Hematopoietic multipotent progenitor cell (in vitro differentiated cells): Measurements from ENCODE around the gene ZNF536. TPM values are rescaled to one million over a fixed set of nuclear protein-coding genes. Genes with fewer than 3 reads are reported as not detected.

Source experiments
- DNase-seq, 3 donors: peaks; one replicate each; pipeline ENCODE4 v3.0.0-alpha.2; 2011 to 2015; ENCODE audit warnings: low read depth in 2 of 3, low spot score in 2 of 3
- total RNA-seq: library from RNA; depleted of rRNA; stranded (reverse); fragments of >200 nt; gene quantifications from one replicate; pipeline ENCODE4 v1.2.3, GENCODE V29; 2012

Gene ZNF536
- under 0.01 TPM for total RNA-seq

DNA sequence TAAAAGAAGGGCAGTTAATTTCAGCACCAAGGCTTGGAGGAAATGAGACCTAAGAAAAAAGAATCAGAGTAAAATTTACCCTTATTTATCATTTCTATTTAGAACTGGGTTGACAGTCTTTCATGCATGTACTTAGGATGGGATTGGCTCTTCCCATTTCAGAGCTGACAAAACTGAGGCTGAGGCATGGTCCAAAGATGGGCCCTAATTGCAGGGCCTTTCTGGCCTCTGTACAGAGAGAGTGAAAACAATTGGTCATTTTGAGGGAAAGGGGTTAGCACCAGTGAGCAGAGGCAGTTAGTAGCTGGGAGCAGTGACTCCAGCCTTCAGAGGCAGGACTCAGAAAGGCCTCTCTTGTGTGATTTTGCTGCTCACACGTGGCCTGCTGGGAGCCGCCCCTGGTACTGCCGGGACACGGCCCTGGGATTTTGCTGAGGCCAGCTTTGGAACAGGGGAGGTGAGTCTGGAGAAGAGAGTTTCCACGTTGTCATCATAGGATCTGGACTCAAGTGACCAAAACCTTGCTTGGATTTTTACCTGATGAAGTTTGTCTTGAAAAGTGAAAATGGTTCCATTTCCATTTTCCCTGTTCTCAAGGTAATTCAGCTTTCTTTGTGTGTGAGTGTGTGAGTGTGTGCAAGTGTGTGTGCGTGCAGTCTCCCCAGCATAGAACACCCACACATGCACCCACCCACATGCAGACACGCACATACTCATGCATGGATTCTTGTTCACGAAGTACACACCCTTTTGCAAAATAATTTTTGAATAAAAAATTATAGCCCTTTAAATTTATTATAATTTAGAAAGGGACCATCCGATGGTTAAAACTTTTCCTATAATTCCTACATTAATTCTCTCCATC lies at the start of gene ZNF536:
TSS of gene ZNF536 (plus strand) at position 425 of the 865 bp plus-strand sequence. CDS start 71,179 bp downstream, outside the sequence.
- DNase-seq: no peak

DNA sequence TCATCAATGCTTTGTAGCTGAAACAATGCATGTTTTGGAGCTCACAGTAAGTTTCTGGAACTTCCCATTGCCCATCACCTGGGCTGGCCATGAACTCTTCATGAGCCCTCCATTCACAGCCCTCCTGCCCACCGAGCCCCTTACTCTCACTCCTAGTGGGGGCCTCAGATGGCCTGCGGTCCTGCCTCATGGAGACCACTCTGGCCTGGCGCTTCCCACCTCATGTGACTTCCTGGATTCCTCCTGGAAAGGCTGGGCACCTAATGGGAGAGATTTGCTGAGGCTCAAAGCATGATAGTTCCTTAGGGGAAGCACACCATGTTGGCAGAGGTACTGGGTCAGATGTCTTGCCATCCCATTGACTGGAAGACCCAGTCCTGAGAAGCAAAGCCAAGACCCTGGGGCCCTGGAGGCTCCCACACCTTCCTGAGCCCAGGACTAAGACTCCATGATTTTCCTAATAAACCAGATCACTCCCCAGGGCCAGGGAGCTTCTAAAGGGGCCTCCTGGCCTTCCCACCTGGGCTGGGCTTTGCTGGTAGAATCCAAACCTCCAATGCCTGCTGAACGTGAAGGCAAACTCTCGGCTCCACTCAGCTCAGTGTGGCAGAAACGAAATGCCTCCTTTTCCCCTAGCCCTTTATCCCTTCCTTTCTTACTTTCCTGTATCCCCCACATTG lies 49.4 kb upstream of the ZNF536 start:
- no peak for DNase-seq

DNA sequence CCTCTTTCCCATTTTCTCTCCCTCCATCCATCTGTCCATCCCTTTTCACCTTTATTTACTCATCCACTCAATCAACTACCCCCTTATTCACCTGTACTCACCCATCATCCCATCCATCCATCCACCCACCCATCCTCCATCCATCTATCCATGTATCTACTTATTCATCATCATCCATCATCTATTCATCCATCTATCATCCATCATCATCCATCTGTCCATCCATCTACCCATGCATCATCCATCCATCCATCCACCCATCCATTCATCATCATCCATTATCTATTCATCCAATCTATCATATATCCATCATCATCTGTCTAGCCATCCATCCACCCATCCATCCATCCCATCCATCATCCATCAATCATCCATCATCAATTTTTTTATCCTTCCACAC lies 48.3 kb upstream of the ZNF536 start:
- DNase-seq: no peak

DNA sequence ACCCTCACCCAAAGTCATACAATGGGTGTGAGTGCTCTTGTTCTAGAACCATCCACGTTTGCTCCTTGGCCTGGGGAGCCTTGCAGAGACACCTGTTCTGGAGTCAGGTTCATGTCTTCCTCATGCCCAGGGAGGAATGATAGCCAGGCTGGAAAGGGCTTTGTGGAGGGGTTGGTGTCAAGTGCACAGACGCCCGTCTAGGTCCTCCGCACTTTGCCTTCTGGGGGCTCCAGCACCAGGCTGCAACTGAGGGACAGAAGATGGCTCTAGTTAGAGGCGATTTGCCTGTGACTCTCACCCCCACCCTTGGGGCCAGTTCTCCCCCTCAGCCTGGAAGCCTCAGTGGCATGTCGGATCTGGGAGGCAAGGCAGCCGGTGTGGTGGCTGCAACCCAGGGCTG lies 47.2 kb upstream of the ZNF536 start:
- DNase-seq: no peak

DNA sequence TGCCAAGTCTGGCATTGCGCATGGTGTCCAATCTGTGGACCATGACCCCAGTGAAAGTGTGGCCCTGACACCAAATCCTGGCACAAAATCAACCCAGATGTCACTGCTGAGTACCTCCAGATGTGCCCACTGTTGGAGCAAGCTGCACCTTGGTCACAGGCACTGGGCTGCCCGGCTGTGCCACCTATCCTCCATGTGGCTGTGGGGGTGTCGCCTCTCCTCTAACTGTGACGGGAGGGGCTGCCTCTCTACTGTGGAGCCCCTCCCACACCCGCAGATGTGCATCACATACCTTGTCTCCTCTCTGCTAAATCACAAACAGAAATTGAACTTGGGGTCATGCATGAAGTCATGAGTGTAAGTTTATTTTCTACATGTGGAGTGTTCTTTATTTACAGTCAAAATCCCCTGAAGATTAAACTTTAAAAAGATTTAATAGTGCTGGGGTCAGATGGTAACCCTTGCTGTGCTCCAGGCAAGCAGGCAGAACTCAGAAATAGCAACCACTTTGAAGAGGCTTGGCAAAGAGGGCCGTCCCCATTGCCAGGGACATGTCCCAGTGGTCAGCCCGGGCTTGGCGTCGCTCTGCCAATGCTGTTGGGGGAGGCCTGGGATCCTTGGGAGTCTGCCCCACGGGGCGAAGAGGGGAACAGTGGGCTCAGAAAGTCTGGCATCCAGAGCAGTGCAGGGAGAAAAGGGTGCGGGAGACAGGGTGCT lies 46.4 kb upstream of the ZNF536 start:
- DNase-seq: no peak

DNA sequence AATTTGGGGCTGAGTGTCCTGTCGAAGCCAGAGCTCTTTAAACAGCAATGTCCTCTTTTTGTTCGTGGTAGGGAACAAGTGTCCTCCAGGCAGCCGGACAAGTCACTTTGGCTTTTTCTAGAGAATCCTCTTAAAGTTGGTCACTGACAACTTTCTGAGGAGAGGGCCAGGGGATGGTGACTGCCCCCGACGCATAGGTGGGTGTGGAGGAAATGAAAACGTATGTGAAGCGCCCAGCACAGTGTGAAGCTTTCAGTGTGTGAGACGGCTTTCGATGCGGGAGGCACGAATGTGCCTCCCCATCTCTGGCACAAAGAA lies 45.8 kb upstream of the ZNF536 start:
- DNase-seq: no peak

DNA sequence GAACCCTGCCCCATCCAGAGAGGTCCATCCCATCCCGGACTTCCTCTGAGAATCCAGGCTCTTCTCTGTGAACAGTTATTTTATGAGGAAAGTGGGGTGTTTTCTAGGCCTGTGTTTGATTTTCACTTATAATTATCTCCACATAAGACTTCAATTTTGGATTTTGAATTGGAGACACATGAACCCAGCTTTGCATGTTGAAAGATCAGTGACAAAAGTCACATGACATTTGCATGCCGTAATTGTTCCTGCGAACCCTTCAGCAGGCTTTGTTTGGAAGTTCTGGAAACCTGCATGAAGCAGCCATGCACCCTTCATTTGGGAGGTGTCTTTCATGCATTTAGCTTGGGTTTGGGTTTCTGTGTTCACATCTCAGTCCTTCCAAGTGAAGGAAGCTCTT lies 44.9 kb upstream of the ZNF536 start:
- DNase-seq: no peak

DNA sequence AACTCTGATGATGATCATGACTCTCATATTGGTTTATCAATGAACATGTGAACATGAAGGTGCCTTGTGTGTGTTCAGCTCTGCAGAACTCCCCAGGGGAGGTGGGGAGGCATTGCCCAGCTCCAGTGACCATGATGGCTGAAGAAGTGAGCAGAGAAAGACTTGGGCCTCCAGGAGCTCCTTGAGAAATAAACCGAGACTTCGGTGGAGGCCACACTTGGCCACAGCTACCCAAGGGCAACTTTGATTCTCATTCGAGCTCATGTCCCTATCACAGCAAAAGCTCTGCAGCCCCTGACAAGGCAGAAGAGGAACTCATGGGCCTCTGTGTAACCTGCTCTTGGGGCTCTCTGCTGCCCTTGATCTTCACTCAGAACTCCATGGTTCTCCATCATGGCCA lies 44.1 kb upstream of the ZNF536 start:
- DNase-seq: no peak

DNA sequence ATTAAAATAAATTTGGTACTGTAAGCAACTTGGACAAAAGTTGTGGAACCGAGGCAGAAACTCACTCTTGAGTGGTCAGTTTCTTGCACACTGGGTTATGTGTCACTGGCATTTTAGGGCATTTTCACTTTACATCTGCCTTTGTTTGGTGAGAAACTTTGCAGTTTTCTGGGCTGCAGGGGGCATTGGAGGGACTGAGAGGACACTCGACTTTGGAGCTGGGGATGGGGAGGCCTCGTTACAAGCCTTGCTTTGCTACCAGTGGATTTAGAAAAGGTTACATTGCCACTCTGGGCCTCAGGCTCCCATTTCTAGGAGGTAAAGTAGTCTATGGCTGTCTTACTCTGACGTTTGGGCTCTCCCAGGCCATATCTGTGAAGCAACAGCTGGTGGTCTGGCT lies 41.9 kb upstream of the ZNF536 start:
- DNase-seq: no peak

DNA sequence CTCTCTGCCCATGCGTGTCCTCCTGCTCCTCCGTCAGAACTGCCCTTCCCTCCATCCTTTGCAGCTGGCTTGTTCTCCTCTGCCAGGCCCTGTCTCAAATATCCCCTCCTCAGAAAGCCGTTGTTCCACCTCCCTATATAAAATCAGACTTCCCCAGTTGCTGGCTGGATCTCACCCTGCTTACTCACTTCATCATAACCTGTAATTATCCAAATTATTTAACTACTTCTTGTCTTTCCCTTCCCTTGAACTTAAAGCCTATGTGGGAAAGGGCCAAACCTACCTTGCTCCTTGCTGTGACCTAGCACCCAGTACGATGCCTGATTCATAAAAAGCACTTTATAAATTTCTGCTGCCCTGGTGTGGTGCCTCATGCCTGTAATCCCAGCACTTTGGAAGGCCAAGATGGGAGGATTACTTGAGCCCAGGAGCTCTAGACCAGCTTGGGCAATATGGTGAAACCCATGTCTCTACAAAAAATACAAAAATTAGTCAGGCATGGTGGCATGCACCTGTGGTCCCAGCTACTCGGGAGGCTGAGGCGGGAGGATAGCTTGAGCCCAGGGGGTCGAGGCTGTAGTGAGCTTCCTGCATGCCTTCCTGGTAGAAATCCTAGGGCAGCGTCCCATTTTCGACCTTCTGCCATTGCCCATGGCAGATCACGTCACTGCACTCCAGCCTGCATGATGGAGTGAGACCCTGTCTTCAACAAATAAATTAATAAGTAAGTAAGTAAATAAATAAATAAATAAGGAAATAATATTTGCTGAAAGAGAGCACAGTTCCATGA lies 39.5 kb upstream of the ZNF536 start:
- no peak for DNase-seq

DNA sequence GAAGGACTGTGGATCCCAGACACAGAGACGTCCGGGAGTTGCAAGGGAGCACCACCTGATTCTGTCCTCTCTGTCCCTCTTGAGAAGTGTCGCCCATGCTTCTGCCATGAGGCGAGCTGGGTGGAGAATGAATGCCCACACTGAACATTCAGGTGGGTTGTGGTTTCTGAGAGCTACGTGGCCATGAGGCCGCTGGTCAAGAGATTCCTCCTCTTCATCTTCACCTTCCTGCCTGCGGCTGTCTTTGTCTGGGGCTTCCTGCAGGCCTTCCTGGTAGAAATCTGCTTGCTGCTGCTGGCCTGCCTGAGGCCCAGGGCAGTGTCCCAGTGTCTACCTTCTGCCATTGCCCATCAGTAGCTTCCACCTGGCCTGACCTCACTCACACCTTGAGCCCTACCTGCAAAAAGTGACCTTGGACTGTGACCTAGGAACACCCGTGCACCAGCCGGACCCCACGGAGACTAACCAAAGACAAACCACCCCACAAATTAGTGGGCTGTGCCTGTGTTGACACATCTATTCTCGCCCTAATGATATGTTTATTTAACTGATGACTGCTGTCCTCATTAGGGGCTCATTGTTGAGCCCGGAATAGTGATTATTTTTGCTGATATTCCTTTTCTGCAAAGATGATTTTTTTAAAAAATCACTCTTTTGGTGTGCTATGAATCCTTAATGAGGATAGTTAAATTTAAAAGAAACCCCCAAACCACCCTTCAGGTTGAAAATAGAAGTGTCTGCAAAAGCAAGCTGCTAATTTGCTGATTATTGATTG lies 38.7 kb upstream of the ZNF536 start:
- no peak for DNase-seq

DNA sequence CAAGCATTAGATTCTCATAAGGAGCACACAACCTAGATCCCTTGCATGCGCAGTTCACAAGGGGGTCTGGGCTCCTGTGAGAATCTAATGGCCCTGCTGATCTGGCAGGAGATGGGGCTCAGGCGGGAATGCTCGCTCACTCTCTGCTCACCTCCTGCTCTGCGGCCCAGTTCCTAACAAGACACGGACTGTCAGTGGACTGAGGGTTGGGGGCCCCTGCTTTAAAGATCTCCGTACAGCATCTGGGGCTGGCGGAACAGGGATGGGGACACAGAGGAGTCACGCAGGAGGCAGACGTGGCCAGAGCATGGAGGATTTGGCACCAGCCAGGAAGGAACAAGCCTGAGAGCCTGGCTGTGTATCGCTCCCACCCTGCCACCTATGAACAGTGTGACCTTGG lies 37.3 kb upstream of the ZNF536 start:
- DNase-seq: no peak

DNA sequence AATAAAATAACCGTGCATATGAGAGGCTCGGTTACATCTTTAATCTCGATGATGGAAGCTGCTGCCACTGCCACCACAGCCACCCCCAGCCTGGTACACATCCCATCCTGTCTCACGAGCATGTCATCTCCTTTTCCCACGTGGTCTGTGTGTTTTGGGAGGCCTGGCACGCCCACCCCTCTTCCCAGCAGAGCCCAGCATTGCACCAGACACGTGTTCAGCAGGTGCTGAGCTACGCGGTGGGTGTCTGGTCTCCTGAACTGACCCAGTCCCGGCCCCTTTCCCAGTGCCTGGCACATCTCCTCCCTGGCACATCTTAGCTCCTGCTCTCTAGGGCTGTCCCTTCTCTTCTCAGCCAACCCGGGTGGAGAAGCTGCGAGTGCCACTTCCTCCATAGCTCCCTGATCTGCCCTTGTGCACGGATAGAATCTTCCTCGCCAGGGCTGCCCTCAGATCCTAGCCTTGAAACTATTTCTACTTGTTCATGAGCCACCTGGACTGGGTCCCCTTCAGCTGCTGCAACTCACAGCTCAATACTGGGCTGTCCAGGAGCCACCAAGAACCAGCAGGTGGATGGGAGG lies 36.8 kb upstream of the ZNF536 start:
- no peak for DNase-seq

DNA sequence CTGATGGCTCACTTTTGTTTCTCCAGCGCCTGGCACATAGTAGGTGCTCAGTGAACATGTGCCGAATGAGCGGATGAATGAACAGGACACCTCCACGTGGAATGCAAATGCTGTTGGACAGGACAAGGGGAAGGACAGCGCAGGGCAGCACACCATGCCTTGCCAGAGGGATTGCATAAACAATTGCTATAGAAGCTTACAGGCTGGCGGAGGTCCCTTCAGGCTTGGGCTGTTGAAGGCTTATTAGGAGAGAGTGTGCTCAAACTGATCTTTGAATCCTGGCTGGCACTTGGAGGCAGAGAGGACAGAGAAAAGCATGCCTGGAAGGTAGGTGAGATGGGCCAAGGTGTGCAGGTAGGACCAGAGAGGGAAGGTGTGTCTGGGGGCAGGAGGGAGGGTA lies 35.9 kb upstream of the ZNF536 start:
- DNase-seq: no peak

DNA sequence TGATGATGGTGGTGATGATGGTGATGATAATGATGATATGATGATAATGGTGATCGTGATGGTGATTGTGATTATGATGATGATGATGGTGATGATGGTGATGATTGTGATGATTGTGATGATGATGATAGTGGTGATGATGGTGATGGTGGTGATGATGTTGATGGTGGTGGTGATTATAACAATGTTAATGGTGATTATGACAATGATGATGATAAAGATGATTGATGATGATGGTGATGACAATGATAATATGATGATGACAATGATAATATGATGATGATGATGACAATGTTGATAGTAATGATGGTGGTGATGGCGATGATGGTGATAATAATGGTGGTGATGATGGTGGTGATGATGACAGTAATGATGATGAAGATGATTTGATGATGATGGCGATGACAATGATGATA lies 34.1 kb upstream of the ZNF536 start:
- DNase-seq: no peak

DNA sequence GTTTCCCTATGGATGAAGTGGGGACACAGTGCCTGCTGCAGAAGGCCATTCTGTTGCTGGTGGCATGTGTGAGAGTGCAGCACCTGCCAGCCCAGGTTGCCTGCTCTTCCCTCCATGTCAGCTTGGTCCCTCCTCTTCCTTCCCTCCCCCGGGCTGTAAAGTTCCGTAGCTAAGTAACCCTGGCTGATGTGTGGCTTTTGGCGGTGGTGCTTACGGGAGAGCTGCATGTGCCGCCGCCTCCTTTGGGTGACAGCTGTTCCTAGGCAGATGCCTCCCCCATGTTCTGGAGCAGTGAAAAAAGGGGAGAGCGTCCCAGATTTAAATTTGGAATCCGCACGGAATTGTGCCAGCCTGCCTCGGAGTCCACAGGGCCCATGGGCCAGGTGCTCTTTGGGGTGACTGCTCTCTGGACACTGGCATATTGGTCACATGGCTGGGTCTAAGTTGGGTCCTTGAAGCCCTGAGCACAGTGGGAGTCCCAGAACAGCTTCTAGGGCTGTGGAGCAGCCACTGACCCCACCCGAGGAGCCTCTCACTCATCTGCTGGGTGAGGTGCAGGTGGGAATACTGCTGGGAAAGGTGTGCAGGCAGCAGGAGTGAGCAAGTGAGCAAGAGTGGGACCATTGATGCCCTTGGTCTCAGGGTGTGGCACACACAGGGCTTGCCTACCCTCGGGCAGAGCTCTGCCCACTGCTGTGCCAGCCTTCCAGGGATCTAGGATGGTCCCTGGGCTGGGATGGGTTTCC lies 33.1 kb upstream of the ZNF536 start:
- DNase-seq: no peak

DNA sequence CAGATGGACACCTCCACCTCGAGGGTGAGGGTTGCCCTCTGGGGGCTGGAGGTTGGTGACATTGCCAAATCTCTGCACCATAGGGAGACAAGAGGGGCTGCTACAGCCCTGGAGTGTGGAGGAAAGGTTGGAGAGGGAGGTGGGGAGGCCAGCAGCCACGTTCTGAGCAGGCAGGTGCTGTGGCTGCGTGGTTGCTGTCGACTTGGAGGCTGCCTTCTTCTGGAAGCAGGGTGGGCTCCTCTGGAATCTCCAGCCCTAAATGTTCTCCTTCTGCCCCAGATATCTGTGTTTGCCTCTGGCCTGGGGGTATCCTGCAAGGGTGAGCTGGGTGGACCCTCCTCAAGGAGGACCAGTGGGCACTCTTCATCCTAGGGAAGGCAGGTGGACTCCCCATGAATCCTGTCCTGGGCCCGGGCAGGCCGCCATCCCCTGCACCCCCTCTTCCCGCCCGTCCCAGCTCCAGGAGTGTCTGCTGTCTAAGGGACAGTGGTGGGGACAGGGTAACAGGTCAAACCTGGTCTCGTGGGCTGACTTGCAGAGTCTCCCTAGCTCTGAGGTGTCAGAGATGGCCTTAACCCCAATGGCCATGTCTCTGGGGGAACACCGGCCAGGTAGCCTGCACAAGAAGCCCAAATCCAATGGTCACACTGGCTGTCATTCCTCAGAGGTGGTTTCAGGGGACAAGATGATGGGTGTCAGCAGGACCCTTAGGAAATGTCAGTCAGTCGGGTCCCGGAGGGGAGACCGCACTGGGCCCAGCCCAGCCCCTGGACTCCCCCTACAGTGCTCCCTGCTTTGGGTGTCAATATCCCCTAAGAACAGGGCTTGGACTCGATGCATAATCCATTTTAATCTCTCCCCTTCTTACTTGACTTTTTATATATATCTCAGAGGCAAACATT lies 32.3 kb upstream of the ZNF536 start:
- no peak for DNase-seq
